OCI-LY1 (cell line): ENCODE measurements around the gene DCTN4.

Source experiments
- H2AFZ ChIP-seq: fragments of 200-600 bp; sonication (generic), shearing (Covaris generic); 2 replicates; pipeline ENCODE4 v1.6.0; 2014; ENCODE audit warnings: antibody characterized with exemption, mild to moderate bottlenecking, low read length
- H3F3A ChIP-seq: fragments of 200-600 bp; sonication (generic), shearing (Covaris generic); 2 replicates; pipeline ENCODE4 v1.6.0; 2014; ENCODE audit warnings: mild to moderate bottlenecking, antibody characterized with exemption, low read length, moderate library complexity; ENCODE audit not compliant: insufficient read depth
- H3K27ac ChIP-seq: fragments of 200-600 bp; sonication (generic); 2 replicates; pipeline ENCODE4 v1.5.1; 2014; ENCODE audit warnings: low read length, mixed run types, mild to moderate bottlenecking, low read depth; ENCODE audit not compliant: poor library complexity, severe bottlenecking
- H3K27me3 ChIP-seq: fragments of 200-600 bp; sonication (generic); 2 replicates; pipeline ENCODE4 v1.6.0; 2014; ENCODE audit warnings: antibody characterized with exemption, mild to moderate bottlenecking, low read length, moderate library complexity; ENCODE audit not compliant: insufficient read depth
- H3K36me3 ChIP-seq: fragments of 200-600 bp; sonication (generic); 2 replicates; pipeline ENCODE4 v1.6.1; 2014; ENCODE audit warnings: mild to moderate bottlenecking, antibody characterized with exemption, low read length, moderate library complexity, mixed read lengths; ENCODE audit not compliant: insufficient read depth
- H3K4me1 ChIP-seq: fragments of 200-600 bp; sonication (generic); 2 replicates; pipeline ENCODE4 v1.5.1; 2014; ENCODE audit warnings: mild to moderate bottlenecking, low read length, moderate library complexity; ENCODE audit not compliant: insufficient read depth, severe bottlenecking
- H3K4me2 ChIP-seq: fragments of 200-600 bp; sonication (generic), shearing (Covaris generic); 2 replicates; pipeline ENCODE4 v1.6.1; 2014; ENCODE audit warnings: low read length
- H3K4me3 ChIP-seq: fragments of 200-600 bp; sonication (generic); 2 replicates; pipeline ENCODE4 v1.5.1; 2014; ENCODE audit warnings: low read length, low read depth, mild to moderate bottlenecking, mixed read lengths; ENCODE audit not compliant: poor library complexity, severe bottlenecking
- H3K79me2 ChIP-seq: fragments of 200-600 bp; shearing (Covaris generic); 2 replicates; pipeline ENCODE4 v1.6.1; 2016; ENCODE audit warnings: mixed run types, low read length, mixed read lengths; ENCODE audit not compliant: insufficient read depth
- H3K9ac ChIP-seq: fragments of 200-600 bp; sonication (generic), shearing (Covaris generic); 2 replicates; pipeline ENCODE4 v1.6.1; 2014; ENCODE audit warnings: mild to moderate bottlenecking, low read length, mixed read lengths
- H3K9me2 ChIP-seq: fragments of 200-600 bp; sonication (generic), shearing (Covaris generic); 2 replicates; pipeline ENCODE4 v1.6.1; 2014; ENCODE audit warnings: low read depth, mild to moderate bottlenecking, low read length, mixed read lengths
- H3K9me3 ChIP-seq: fragments of 200-600 bp; shearing (Covaris generic); 2 replicates; pipeline ENCODE4 v1.6.1; 2014; ENCODE audit warnings: low read length, mixed read lengths
- H4K20me1 ChIP-seq: fragments of 200-600 bp; sonication (generic), shearing (Covaris generic); 2 replicates; pipeline ENCODE4 v1.6.0; 2016; ENCODE audit warnings: mild to moderate bottlenecking, low read length; ENCODE audit not compliant: insufficient read depth
- EZH2 ChIP-seq: fragments of 200-600 bp; sonication (generic), shearing (Covaris generic); IDR thresholded peaks from 2 replicates; pipeline ENCODE4 v1.8.0; 2017; ENCODE audit warnings: borderline replicate concordance, mixed run types, mild to moderate bottlenecking, antibody characterized with exemption, low read length, moderate library complexity, mixed read lengths
- TF ChIP-seq, protein P1 (sequence below): fragments of 200-600 bp; sonication (generic), shearing (Covaris generic); IDR thresholded peaks from 2 replicates; pipeline ENCODE4 v1.5.1; 2017; ENCODE audit warnings: mild to moderate bottlenecking, antibody characterized with exemption, low read length, moderate library complexity, mixed read lengths

DCTN4 gene

DNA sequence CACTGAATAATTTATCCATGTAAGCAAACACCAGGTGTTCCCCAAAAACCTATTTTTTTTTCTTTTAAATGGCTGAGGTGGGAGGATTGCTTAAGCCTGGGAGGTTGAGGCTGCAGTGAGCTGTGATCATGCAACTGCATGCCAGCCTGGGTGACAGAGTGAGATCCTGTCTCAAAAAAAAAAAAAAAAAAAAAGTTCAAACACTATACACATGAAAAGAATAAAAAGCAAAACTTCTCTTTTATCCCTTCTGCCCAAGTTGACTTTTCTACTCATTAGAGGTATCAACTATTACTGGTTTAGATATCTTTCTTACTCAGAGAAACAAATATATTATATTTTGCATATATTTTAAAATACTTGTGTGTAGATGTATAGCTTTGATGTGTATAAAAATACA, 17.8 kb downstream of the DCTN4 start:
- Histone ChIP-seq H3K4me3 (no peak overlapping the region), H3K4me1 (no peaks in the 10 kb centered on the region), H3K27me3 (no peaks in the 10 kb centered on the region), H3F3A (no peaks in the 10 kb centered on the region), H4K20me1 (no peaks in the 10 kb centered on the region), H2AFZ (no peak overlapping the region), H3K79me2 (0 out of 2 replicates have a peak, but pooled peaks cover 4% of the 10 kb centered on the region), H3K9ac (no peak overlapping the region), H3K27ac (no peak overlapping the region), H3K4me2 (no peak overlapping the region), H3K36me3 (peaks cover 61% of the 10 kb centered on the region), H3K9me2 (no peaks in the 10 kb centered on the region), H3K9me3 (peaks cover 10% of the 10 kb centered on the region; the same call in 1 of the 2 replicates)
- TF ChIP-seq, protein P1, sequence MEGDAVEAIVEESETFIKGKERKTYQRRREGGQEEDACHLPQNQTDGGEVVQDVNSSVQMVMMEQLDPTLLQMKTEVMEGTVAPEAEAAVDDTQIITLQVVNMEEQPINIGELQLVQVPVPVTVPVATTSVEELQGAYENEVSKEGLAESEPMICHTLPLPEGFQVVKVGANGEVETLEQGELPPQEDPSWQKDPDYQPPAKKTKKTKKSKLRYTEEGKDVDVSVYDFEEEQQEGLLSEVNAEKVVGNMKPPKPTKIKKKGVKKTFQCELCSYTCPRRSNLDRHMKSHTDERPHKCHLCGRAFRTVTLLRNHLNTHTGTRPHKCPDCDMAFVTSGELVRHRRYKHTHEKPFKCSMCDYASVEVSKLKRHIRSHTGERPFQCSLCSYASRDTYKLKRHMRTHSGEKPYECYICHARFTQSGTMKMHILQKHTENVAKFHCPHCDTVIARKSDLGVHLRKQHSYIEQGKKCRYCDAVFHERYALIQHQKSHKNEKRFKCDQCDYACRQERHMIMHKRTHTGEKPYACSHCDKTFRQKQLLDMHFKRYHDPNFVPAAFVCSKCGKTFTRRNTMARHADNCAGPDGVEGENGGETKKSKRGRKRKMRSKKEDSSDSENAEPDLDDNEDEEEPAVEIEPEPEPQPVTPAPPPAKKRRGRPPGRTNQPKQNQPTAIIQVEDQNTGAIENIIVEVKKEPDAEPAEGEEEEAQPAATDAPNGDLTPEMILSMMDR = no peak
- TF ChIP-seq EZH2 = no peak

DNA sequence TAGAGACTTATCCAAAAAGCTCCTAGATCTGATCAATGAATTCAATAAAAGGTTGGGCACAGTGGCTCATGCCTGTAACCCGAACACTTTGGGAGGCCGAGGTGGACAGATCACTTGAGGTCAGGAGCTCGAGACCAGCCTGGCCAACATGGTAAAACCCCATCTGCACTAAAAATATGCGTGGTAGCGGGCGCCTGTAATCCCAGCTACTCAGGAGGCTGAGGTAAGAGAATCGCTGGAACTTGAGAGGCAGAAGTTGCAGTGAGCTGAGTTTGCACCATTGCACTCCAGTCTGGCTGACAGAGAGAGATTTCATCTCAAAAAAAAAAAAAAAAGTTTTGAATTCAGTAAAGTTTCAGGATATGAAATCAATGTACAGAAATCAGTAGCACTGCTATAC, 20.0 kb downstream of the DCTN4 start:
- H2AFZ ChIP-seq = no peak overlapping the region
- H3K4me3 ChIP-seq = no peak overlapping the region
- peaks cover 10% of the 10 kb centered on the region; the same call in 1 of the 2 replicates for H3K9me3 ChIP-seq
- no peak for TF ChIP-seq EZH2
- TF ChIP-seq, protein P1 = no peak
- H3K9ac ChIP-seq = no peak overlapping the region
- H3K9me2 ChIP-seq = no peaks in the 10 kb centered on the region
- no peak overlapping the region for H3K4me2 ChIP-seq
- no peaks in the 10 kb centered on the region for H4K20me1 ChIP-seq
- H3F3A ChIP-seq = no peaks in the 10 kb centered on the region
- H3K27me3 ChIP-seq = no peaks in the 10 kb centered on the region
- H3K4me1 ChIP-seq = peaks cover 19% of the 10 kb centered on the region
- peaks cover 73% of the 10 kb centered on the region for H3K36me3 ChIP-seq
- H3K79me2 ChIP-seq = 0 out of 2 replicates have a peak, but pooled peaks cover 4% of the 10 kb centered on the region
- no peak overlapping the region for H3K27ac ChIP-seq

DNA sequence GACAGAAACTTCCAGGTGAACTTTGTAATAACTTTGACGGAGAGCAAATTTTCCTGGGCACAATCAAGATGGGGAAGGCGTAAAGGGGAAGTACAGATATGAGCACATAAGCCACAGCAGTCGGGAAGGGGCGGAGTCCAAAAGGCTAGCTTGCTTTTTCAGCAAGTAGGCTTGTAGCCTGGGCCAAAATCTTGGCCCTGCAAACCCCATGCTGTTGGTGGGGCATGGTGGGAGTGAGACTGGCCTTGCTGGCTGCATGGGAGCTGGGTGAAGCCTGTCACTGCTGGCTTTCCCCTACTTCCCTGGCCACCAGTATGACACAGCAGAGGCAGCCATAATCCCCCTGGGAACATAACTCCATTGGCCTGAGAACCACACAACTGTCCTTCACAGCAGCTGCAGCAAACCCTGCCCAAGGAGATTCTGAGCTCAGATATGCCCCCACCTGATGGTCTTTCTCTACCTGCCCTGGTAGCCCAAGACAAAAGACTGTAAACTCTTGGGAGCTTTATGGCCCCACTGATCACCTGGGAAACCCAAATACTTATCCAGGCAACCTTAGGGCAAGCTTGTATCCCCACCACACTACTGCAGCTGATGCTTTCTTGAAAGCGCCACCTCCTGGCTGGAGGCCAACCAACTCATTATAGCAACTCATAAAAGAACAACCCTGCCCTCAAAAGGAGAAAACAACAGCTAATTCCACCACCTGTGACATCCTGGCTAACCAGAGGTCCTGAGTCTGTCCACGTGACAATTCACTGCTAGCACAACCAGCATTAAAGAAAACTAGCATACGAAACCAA, 24.0 kb downstream of the DCTN4 start:
- TF ChIP-seq EZH2 = no peak
- TF ChIP-seq, protein P1 = peak; percentile 51; the same call in 1 of the 2 replicates
- H3K4me1 ChIP-seq = peaks cover 19% of the 10 kb centered on the region
- no peaks in the 10 kb centered on the region for H3F3A ChIP-seq
- peaks cover 10% of the 10 kb centered on the region; the same call in 1 of the 2 replicates for H3K9me3 ChIP-seq
- peaks cover 81% of the 10 kb centered on the region for H3K36me3 ChIP-seq
- no peaks in the 10 kb centered on the region for H3K27me3 ChIP-seq
- no peaks in the 10 kb centered on the region for H3K9me2 ChIP-seq
- H2AFZ ChIP-seq = no peak overlapping the region
- no peak overlapping the region for H3K9ac ChIP-seq
- peak overlapping the region; percentile 21 for H3K4me3 ChIP-seq
- peak overlapping the region; percentile 78 for H3K27ac ChIP-seq
- H3K79me2 ChIP-seq = 0 out of 2 replicates have a peak, but pooled peaks cover 4% of the 10 kb centered on the region
- H4K20me1 ChIP-seq = no peaks in the 10 kb centered on the region
- peak overlapping the region; percentile 44; the same call in 1 of the 2 replicates for H3K4me2 ChIP-seq
